ENCODE measurements around the gene GON4L.
"Not testable (repeated sequence)": the region's sequence is repeated elsewhere in the genome, so short reads cannot be mapped to it uniquely, and the experiment has no call there.

Gene GON4L

GRCh38 chr1:155777582-155777981, 79.4 kb downstream of the GON4L start:
- no peak for TF ChIP-seq CTCF (IDR thresholded peaks at IDR 0.05; ENCODE audit: unreplicated experiment in 3 of 3)
- Mint-ChIP-seq H3K4me3 (no peak overlapping the region), H3K36me3 (ENCODE audit: low read depth) (peaks cover 56% of the 10 kb centered on the region), H3K4me1 (peaks cover 5% of the 10 kb centered on the region), H3K27me3 (ENCODE audit: low read depth) (no peaks in the 10 kb centered on the region), H3K27ac (no peak overlapping the region), H3K9me3 (no peaks in the 10 kb centered on the region)

GRCh38 chr1:155776414-155776813, 80.6 kb downstream of the GON4L start:
- H3K36me3 Mint-ChIP-seq (ENCODE audit: low read depth), result peaks cover 61% of the 10 kb centered on the region
- H3K27ac Mint-ChIP-seq, result no peak overlapping the region
- peaks cover 5% of the 10 kb centered on the region for H3K4me1 Mint-ChIP-seq
- H3K4me3 Mint-ChIP-seq, result no peak overlapping the region
- no peaks in the 10 kb centered on the region for H3K9me3 Mint-ChIP-seq
- no peaks in the 10 kb centered on the region for H3K27me3 Mint-ChIP-seq (ENCODE audit: low read depth)
- TF ChIP-seq CTCF (IDR thresholded peaks at IDR 0.05; ENCODE audit: unreplicated experiment in 3 of 3), result no peak

- H3K4me1 Mint-ChIP-seq, result peaks cover 5% of the 10 kb centered on the region
- no peaks in the 10 kb centered on the region for H3K27me3 Mint-ChIP-seq (ENCODE audit: low read depth)
- H3K36me3 Mint-ChIP-seq (ENCODE audit: low read depth), result peaks cover 83% of the 10 kb centered on the region
- TF ChIP-seq CTCF (IDR thresholded peaks at IDR 0.05; ENCODE audit: unreplicated experiment in 3 of 3), result no peak
- no peaks in the 10 kb centered on the region for H3K9me3 Mint-ChIP-seq
- no peak overlapping the region for H3K4me3 Mint-ChIP-seq
- no peak overlapping the region for H3K27ac Mint-ChIP-seq
These were observed 83.8 kb downstream of the GON4L start for GRCh38 chr1:155773221-155773620.

DNA sequence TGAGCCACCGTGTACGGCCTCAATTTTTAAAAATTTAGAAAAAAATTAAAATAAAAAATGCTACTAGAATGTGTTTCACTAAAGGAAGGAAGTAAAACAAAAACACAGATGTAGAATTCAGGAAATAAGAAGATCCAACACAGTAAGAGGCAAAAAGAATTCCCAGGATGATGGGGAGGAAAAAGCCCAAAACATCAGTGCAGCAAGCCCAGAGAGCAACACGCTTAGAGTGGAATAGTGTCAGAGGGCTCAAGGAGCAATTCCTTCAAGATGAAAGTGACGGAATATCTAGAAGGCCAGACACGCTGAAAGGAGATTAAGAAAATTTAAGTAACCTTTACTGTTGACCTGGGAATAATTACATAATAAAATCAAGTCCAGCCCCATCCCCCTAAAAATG, 87.8 kb downstream of the GON4L start:
- Mint-ChIP-seq H3K36me3 (ENCODE audit: low read depth) (peaks cover 75% of the 10 kb centered on the region), H3K4me3 (no peak overlapping the region), H3K4me1 (peaks cover 9% of the 10 kb centered on the region), H3K9me3 (no peaks in the 10 kb centered on the region), H3K27me3 (ENCODE audit: low read depth) (no peaks in the 10 kb centered on the region), H3K27ac (no peak overlapping the region)
- no peak for TF ChIP-seq CTCF (IDR thresholded peaks at IDR 0.05; ENCODE audit: unreplicated experiment in 3 of 3)

DNA sequence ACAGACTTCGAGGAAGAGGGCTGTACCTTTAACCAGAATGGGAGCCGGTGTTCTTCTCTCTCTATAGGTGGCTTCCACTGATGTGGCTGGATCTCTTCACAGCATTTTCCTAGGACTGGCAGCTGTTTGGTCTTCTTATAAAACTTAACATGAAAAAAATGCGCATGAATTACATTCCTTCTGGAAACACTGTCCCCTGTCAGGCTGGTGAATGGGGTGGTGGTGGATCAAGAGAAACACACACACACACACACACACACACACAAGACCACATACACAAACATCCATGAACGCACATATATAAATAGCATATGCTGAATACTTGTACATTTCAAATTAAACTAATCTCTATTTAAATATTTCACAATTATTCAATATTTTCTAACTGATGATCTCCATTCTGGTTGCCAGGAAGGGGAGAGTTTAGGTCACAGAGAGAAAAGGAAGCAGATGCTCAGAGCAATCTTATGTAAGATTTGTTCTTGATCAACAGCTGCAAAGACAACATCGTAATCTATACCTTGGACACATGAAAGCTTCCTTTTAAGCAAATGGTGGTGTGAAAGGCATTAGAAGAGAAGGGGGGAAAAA, 89.5 kb downstream of the GON4L start:
- H3K27me3 Mint-ChIP-seq (ENCODE audit: low read depth); H3K27ac Mint-ChIP-seq; H3K4me1 Mint-ChIP-seq; H3K4me3 Mint-ChIP-seq; H3K9me3 Mint-ChIP-seq: not testable (repeated sequence)
- peaks cover 67% of the 10 kb centered on the region for H3K36me3 Mint-ChIP-seq (ENCODE audit: low read depth)

DNA sequence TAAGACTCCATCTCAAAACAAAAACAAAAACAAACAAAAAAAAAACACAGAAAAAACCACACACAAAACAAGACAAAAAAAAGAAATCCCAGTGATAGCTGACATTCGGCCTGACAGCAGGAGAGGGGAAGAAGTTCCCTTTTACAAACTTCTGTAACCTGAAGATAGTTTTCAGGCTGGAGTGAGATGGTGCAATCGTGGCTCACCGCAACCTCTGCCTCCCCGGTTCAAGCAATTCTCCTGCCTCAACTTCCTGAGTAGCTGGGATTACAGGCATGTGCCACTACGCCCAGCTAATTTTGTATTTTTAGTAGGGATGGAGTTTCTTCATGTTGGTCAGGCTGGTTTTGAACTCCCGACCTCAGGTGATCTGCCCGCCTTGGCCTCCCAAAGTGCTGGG, 93.0 kb downstream of the GON4L start:
- peaks cover 64% of the 10 kb centered on the region for H3K36me3 Mint-ChIP-seq (ENCODE audit: low read depth)
- H3K4me1 Mint-ChIP-seq; H3K27me3 Mint-ChIP-seq (ENCODE audit: low read depth); H3K27ac Mint-ChIP-seq; H3K9me3 Mint-ChIP-seq; H3K4me3 Mint-ChIP-seq: not testable (repeated sequence)

DNA sequence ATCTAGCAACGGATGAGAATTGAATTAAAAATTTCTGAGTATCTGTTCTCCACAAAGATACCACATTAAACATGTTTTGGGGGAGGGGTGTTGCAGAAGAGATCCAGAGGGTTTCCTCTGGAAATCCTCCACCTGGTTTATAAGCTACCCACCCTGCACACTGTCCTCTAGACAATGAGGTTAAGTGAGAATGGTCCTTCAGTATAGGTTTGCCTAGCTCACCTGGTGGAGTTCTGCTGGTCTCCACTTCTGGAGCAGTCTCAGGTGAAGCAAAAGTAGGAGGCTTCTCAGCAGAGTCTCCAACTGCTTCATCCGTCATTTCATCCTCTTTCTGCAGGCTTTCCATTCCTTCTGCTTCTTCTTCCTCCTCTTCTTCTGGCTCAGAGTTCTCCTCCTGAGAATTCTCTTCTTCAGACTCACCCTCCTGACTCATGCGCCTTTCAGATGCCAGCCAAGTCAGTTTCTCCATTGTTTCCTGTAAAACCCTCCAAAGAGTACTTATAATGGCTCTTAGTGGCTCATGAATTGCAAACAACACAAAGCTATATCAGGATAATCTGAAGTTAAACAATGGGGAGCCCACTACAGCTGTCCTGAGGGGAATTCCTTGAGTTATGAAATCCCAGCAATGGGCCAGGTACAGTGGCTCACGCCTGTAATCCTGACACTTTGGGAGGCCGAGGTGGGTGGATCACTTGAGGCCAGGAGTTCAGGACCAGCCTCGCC, 93.8 kb downstream of the GON4L start:
- H3K4me3 Mint-ChIP-seq; H3K27me3 Mint-ChIP-seq (ENCODE audit: low read depth); H3K27ac Mint-ChIP-seq; H3K9me3 Mint-ChIP-seq; H3K4me1 Mint-ChIP-seq: not testable (repeated sequence)
- H3K36me3 Mint-ChIP-seq (ENCODE audit: low read depth), result peaks cover 61% of the 10 kb centered on the region
